K562 (cell line): ENCODE data around the gene PDE4A. TPM values are rescaled to one million over a fixed set of nuclear protein-coding genes. Genes with fewer than 3 reads are reported as not detected.

Experiments used
- E2F3 ChIP-seq: fragments of 250-450 bp; sonication (Bioruptor Pico); IDR thresholded peaks from 2 replicates; pipeline ENCODE4 v1.4.0; 2020; ENCODE audit warnings: mild to moderate bottlenecking
- EHMT2 ChIP-seq: fragments of 450-650 bp; IDR thresholded peaks from 2 replicates; pipeline ENCODE4 v1.6.1; 2018; ENCODE audit warnings: antibody characterized with exemption
- NFATC3 ChIP-seq: fragments of 450-650 bp; IDR thresholded peaks from 2 replicates; pipeline ENCODE4 v1.6.1; 2017; ENCODE audit warnings: mild to moderate bottlenecking
- POLR2G ChIP-seq: fragments of 200-400 bp; formaldehyde crosslinking; IDR thresholded peaks from 2 replicates; pipeline ENCODE4 v1.6.1; 2017; ENCODE audit warnings: low read depth, mild to moderate bottlenecking, antibody characterized with exemption, low read length, moderate library complexity
- PTBP1 ChIP-seq: fragments of 200-400 bp; formaldehyde crosslinking; IDR thresholded peaks from 2 replicates; pipeline ENCODE4 v1.6.1; 2017; ENCODE audit warnings: low read depth, low read length
- RERE ChIP-seq: sonication (generic); formaldehyde crosslinking; IDR thresholded peaks from 2 replicates; pipeline ENCODE4 v1.8.0; 2023; ENCODE audit warnings: missing genetic modification reagents, mild to moderate bottlenecking, borderline replicate concordance
- YBX1 ChIP-seq: fragments of 450-650 bp; IDR thresholded peaks from 2 replicates; pipeline ENCODE4 v1.7.1; 2016; ENCODE audit warnings: mild to moderate bottlenecking
- ZBTB12 ChIP-seq: fragments of 250-450 bp; sonication (Bioruptor Pico); IDR thresholded peaks from 2 replicates; pipeline ENCODE4 v1.4.0; 2020
- ZNF239 ChIP-seq: fragments of 250-450 bp; sonication (Bioruptor Pico); IDR thresholded peaks from 2 replicates; pipeline ENCODE4 v1.4.0; 2020; ENCODE audit warnings: mild to moderate bottlenecking
- ZNF780A ChIP-seq: fragments of 250-450 bp; sonication (Bioruptor Pico); IDR thresholded peaks from 2 replicates; pipeline ENCODE4 v1.5.0; 2021; ENCODE audit warnings: mild to moderate bottlenecking
- polyA plus RNA-seq, 8 experiments: library from polyadenylated mRNA; depleted of rRNA in 4 of 8; stranded (reverse) in 5 of 8; unstranded in 3 of 8; fragments of >200 nt; fragmentation: Nextera tagmentation in 2 of 8; fragmentation: Illumina TruSeq in 1 of 8; extraction: Ambion mirVana in 2 of 8; extraction: Trizol in 1 of 8; gene quantifications; 2 replicates each; pipeline versions ENCODE4 v1.2.1 to v1.2.3, GENCODE V29; 2011 to 2014; ENCODE audit warnings: inconsistent platforms in 1 of 8, missing spikeins in 1 of 8
- total RNA-seq, 7 experiments: library from RNA; depleted of rRNA in 6 of 7; stranded (reverse); fragments of >200 nt in 6 of 7; fragmentation: Illumina TruSeq in 2 of 7; extraction: Trizol in 2 of 7; gene quantifications; 2 replicates each; pipeline versions ENCODE4 v1.2.1 to v1.2.3, GENCODE V29; 2011 to 2021; ENCODE audit warnings: low replicate concordance in 1 of 7
- TF ChIP-seq, protein P1 (sequence below): fragments of 250-450 bp; sonication (Bioruptor Pico); IDR thresholded peaks from 2 replicates; pipeline ENCODE4 v1.8.0; 2022; ENCODE audit warnings: inconsistent platforms
- TF ChIP-seq, protein P2 (sequence below): fragments of 450-650 bp; formaldehyde crosslinking; conservative IDR thresholded peaks from 2 replicates; pipeline ENCODE4 v1.4.0; 2022; ENCODE audit warnings: mild to moderate bottlenecking, missing genetic modification characterization
- TF ChIP-seq, protein P3 (sequence below), 3 experiments: fragments of 200-800 bp in 1 of 3; fragments of 250-450 bp in 1 of 3; fragments of 450-650 bp in 1 of 3; sonication (Bioruptor Pico) in 1 of 3; sonication (Bioruptor generic) in 1 of 3; formaldehyde crosslinking in 1 of 3; IDR thresholded peaks; 2 replicates each; pipeline versions ENCODE4 v1.6.1 to v1.8.0; 2016 to 2022; ENCODE audit warnings: mild to moderate bottlenecking in 2 of 3, missing genetic modification characterization in 2 of 3, missing compliant biosample characterization in 1 of 3, moderate library complexity in 1 of 3

Gene PDE4A
- total and polyA plus RNA-seq, 9 of the 15 experiments (the other 6 are each of a cell fraction or from before 2014, with no cell fraction given): 0.66 to 26.9 (median 4.6) TPM

DNA sequence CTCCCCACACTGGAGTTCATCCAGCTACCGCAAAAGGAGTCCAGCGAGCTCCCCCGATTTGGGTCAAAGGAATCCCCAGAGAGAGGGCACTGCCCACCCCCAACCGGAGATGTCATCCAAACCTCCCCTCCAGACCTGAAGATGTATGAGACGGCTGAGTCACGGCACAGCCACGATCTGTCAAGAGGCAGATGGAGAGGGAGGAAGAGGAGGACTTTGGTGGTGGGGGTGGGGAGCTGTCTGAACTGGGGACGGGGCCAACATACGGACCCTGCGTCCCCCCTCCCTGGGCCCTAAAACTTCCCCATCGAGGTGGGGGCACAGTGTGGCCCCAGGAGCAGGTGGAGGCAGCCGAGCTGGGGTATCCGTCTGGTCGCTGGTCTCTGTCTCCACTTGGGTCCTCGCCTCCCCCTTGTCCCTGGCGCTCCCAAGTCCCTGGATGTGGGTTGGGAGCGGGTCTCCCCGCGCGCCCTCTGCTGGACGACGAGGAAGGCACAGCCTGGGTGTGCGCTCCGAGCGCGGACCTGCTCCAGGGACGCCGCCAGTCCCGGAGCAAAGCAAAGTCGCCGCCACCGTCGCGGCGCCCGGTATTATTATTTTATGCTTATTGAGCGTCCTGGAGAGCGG, 3.8 kb downstream of the PDE4A start (continued):
- no peak for TF ChIP-seq NFATC3
- no peak for TF ChIP-seq RERE (CRISPR knock-in tag)
- no peak for TF ChIP-seq PTBP1
- TF ChIP-seq YBX1: no peak
- TF ChIP-seq ZNF780A (CRISPR knock-in tag): no peak
- no peak for TF ChIP-seq EHMT2
- TF ChIP-seq, protein P1, sequence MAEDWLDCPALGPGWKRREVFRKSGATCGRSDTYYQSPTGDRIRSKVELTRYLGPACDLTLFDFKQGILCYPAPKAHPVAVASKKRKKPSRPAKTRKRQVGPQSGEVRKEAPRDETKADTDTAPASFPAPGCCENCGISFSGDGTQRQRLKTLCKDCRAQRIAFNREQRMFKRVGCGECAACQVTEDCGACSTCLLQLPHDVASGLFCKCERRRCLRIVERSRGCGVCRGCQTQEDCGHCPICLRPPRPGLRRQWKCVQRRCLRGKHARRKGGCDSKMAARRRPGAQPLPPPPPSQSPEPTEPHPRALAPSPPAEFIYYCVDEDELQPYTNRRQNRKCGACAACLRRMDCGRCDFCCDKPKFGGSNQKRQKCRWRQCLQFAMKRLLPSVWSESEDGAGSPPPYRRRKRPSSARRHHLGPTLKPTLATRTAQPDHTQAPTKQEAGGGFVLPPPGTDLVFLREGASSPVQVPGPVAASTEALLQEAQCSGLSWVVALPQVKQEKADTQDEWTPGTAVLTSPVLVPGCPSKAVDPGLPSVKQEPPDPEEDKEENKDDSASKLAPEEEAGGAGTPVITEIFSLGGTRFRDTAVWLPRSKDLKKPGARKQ: no peak
- TF ChIP-seq, protein P2, sequence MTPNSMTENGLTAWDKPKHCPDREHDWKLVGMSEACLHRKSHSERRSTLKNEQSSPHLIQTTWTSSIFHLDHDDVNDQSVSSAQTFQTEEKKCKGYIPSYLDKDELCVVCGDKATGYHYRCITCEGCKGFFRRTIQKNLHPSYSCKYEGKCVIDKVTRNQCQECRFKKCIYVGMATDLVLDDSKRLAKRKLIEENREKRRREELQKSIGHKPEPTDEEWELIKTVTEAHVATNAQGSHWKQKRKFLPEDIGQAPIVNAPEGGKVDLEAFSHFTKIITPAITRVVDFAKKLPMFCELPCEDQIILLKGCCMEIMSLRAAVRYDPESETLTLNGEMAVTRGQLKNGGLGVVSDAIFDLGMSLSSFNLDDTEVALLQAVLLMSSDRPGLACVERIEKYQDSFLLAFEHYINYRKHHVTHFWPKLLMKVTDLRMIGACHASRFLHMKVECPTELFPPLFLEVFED (CRISPR knock-in tag): no peak
- peak; percentile 78 for TF ChIP-seq POLR2G
- TF ChIP-seq ZBTB12: 0 out of 2 replicates have a peak, but pooled peaks have one; percentile 6
- TF ChIP-seq, protein P3, sequence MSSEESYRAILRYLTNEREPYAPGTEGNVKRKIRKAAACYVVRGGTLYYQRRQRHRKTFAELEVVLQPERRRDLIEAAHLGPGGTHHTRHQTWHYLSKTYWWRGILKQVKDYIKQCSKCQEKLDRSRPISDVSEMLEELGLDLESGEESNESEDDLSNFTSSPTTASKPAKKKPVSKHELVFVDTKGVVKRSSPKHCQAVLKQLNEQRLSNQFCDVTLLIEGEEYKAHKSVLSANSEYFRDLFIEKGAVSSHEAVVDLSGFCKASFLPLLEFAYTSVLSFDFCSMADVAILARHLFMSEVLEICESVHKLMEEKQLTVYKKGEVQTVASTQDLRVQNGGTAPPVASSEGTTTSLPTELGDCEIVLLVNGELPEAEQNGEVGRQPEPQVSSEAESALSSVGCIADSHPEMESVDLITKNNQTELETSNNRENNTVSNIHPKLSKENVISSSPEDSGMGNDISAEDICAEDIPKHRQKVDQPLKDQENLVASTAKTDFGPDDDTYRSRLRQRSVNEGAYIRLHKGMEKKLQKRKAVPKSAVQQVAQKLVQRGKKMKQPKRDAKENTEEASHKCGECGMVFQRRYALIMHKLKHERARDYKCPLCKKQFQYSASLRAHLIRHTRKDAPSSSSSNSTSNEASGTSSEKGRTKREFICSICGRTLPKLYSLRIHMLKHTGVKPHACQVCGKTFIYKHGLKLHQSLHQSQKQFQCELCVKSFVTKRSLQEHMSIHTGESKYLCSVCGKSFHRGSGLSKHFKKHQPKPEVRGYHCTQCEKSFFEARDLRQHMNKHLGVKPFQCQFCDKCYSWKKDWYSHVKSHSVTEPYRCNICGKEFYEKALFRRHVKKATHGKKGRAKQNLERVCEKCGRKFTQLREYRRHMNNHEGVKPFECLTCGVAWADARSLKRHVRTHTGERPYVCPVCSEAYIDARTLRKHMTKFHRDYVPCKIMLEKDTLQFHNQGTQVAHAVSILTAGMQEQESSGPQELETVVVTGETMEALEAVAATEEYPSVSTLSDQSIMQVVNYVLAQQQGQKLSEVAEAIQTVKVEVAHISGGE (CRISPR knock-in tag; IDR thresholded peaks at IDR 0.05): no peak
- TF ChIP-seq ZNF239 (CRISPR knock-in tag): no peak
- no peak for TF ChIP-seq E2F3 (CRISPR knock-in tag)
